Esophagus squamous epithelium (tissue), 4 donors: Measurements from ENCODE around the gene GPR179.

ENCODE experiments used
- CTCF ChIP-seq, 6 experiments: fragments of 450-650 bp in 4 of 6; fragments of 200-600 bp in 2 of 6; sonication (generic) in 2 of 6; IDR thresholded peaks; one replicate each; pipeline ENCODE4 v1.5.1; 2016 to 2019; ENCODE audit warnings: antibody characterized with exemption in 6 of 6, mild to moderate bottlenecking in 4 of 6, moderate library complexity in 4 of 6
- POLR2A ChIP-seq, 4 donors: fragments of 450-650 bp; IDR thresholded peaks; one replicate each; pipeline ENCODE4 v1.6.1; 2017; ENCODE audit warnings: antibody characterized with exemption in 4 of 4, mild to moderate bottlenecking in 4 of 4, moderate library complexity in 3 of 4

GRCh38 chr17:38322156-38322779, 21.5 kb downstream of the GPR179 start:
- TF ChIP-seq CTCF (IDR thresholded peaks at IDR 0.05) = peak in 5 of 6 experiments; percentile 30 to 87 (median 37)
- no peak for TF ChIP-seq POLR2A (IDR thresholded peaks at IDR 0.05)
